ENCODE results near the gene BNIP3.

Gene BNIP3

GRCh38 chr10:131938681-131939080 lies 43.0 kb downstream of the BNIP3 start:
- no peak for DNase-seq (ENCODE audit: extremely low read depth, insufficient read length)
- no peaks in the 10 kb centered on the region for H3K27me3 ChIP-seq (replicated peaks; ENCODE audit: control insufficient read depth, insufficient read depth, low read length)
- H3K36me3 ChIP-seq (ENCODE audit: control insufficient read depth, insufficient read depth, low read length): peaks cover 14% of the 10 kb centered on the region
- no peak for TF ChIP-seq CTCF (IDR thresholded peaks at IDR 0.05; ENCODE audit: insufficient read depth, low read length, poor library complexity, severe bottlenecking)
- H3K4me3 ChIP-seq (replicated peaks; ENCODE audit: low read depth, low read length): no peak overlapping the region

- no peak for DNase-seq (ENCODE audit: extremely low read depth, insufficient read length)
- peaks cover 12% of the 10 kb centered on the region for H3K36me3 ChIP-seq (ENCODE audit: control insufficient read depth, insufficient read depth, low read length)
These were observed 43.9 kb downstream of the BNIP3 start for GRCh38 chr10:131937836-131938235.

GRCh38 chr10:131936736-131937135 lies 45.0 kb downstream of the BNIP3 start:
- DNase-seq (ENCODE audit: extremely low read depth, insufficient read length): no peak
- no peak for TF ChIP-seq CTCF (IDR thresholded peaks at IDR 0.05; ENCODE audit: insufficient read depth, low read length, poor library complexity, severe bottlenecking)
- H3K36me3 ChIP-seq (ENCODE audit: control insufficient read depth, insufficient read depth, low read length): peaks cover 12% of the 10 kb centered on the region
- no peak overlapping the region for H3K4me3 ChIP-seq (replicated peaks; ENCODE audit: low read depth, low read length)
- no peaks in the 10 kb centered on the region for H3K27me3 ChIP-seq (replicated peaks; ENCODE audit: control insufficient read depth, insufficient read depth, low read length)

More at GRCh38 chr10:131937836-131938235, 43.9 kb downstream of the BNIP3 start:
- TF ChIP-seq CTCF (IDR thresholded peaks at IDR 0.05; ENCODE audit: insufficient read depth, low read length, poor library complexity, severe bottlenecking): no peak
- no peak overlapping the region for H3K4me3 ChIP-seq (replicated peaks; ENCODE audit: low read depth, low read length)
- no peaks in the 10 kb centered on the region for H3K27me3 ChIP-seq (replicated peaks; ENCODE audit: control insufficient read depth, insufficient read depth, low read length)

- no peak for TF ChIP-seq CTCF (IDR thresholded peaks at IDR 0.05; ENCODE audit: insufficient read depth, low read length, poor library complexity, severe bottlenecking)
- peaks cover 12% of the 10 kb centered on the region for H3K36me3 ChIP-seq (ENCODE audit: control insufficient read depth, insufficient read depth, low read length)
- DNase-seq (ENCODE audit: extremely low read depth, insufficient read length): no peak
- no peaks in the 10 kb centered on the region for H3K27me3 ChIP-seq (replicated peaks; ENCODE audit: control insufficient read depth, insufficient read depth, low read length)
- no peak overlapping the region for H3K4me3 ChIP-seq (replicated peaks; ENCODE audit: low read depth, low read length)
These were observed 45.4 kb downstream of the BNIP3 start for GRCh38 chr10:131936294-131936693.

DNA sequence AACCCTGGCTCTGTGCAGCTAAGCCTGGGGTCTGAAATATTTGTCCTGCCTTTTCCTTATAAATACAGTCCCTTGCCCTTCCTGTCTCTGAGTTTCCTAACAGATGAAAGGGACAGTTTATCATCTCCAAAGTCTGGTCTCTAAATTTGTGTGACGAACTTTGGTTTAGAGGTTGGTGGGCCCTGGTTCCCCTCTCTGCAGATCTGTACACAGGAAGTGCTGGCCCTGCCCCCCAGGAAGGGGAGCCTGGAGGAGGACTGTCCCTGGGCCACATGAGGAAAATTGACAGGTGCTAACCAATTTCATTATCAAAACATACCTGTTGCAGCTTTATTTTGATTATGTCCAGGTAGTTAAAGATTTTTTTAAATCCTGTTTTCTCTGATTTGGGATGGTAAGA lies 46.5 kb downstream of the BNIP3 start:
- peaks cover 10% of the 10 kb centered on the region for H3K36me3 ChIP-seq (ENCODE audit: control insufficient read depth, insufficient read depth, low read length)
- no peak for DNase-seq (ENCODE audit: extremely low read depth, insufficient read length)
- TF ChIP-seq CTCF (IDR thresholded peaks at IDR 0.05; ENCODE audit: insufficient read depth, low read length, poor library complexity, severe bottlenecking): no peak

DNA sequence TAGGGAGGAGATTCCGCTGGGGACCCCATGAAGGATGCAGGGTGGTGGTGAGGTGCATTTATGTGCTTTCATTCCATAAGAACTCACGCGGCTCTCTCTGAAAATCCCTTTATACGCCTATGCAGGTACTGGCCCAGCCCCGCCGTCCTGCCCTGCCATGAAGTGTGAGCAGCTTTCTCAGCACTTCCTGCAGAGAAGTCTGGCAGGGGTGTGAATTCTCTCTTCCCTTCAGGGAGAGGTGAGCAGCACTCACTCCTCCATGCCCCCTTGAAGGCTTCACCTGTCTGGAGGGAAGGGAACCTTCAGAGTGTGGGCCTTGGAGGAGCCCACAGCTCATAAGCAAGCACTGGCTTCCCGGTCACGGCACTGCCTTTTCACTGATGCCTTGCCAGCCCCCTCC lies 47.0 kb downstream of the BNIP3 start:
- Histone ChIP-seq H3K36me3 (ENCODE audit: control insufficient read depth, insufficient read depth, low read length) (peaks cover 10% of the 10 kb centered on the region), H3K4me3 (replicated peaks; ENCODE audit: low read depth, low read length) (no peak overlapping the region), H3K27me3 (replicated peaks; ENCODE audit: control insufficient read depth, insufficient read depth, low read length) (no peaks in the 10 kb centered on the region)
- TF ChIP-seq CTCF (IDR thresholded peaks at IDR 0.05; ENCODE audit: insufficient read depth, low read length, poor library complexity, severe bottlenecking): no peak
- no peak for DNase-seq (ENCODE audit: extremely low read depth, insufficient read length)

More for the DNA sequence above, 46.5 kb downstream of the BNIP3 start:
- Histone ChIP-seq H3K27me3 (replicated peaks; ENCODE audit: control insufficient read depth, insufficient read depth, low read length) (no peaks in the 10 kb centered on the region), H3K4me3 (replicated peaks; ENCODE audit: low read depth, low read length) (no peak overlapping the region)

Measured in GM06990 (cell line).